ENCODE measurements around the gene HYAL3. TPM values are rescaled to one million over a fixed set of nuclear protein-coding genes. Genes with fewer than 3 reads are reported as not detected.
A peak's percentile ranks its signal among the peaks of the same experiment; 100 is the strongest.

The HYAL3 gene
- polyA plus RNA-seq, 3 donors = 3.4 to 5.8 (median 4.9) TPM

GRCh38 chr3:50266017-50266416, 33.2 kb downstream of the HYAL3 start:
- Histone ChIP-seq H3K4me2 (replicated peaks; ENCODE audit: extremely low read depth, low read length, poor library complexity, severe bottlenecking) (no peak overlapping the region), H3K9ac (ENCODE audit: insufficient read depth, low read length, poor library complexity, severe bottlenecking) (no peak overlapping the region), H3K27me3 (ENCODE audit: control insufficient read depth in 2 of 2, insufficient read depth in 2 of 2, low read length in 2 of 2) (peaks cover 0 to 22% of the 10 kb centered on the region in 2 donors), H3K36me3 (replicated peaks in 1 of 2; ENCODE audit: control insufficient read depth in 1 of 2, insufficient read depth in 2 of 2, low read length in 2 of 2) (no peaks in the 10 kb centered on the region), H2AFZ (ENCODE audit: insufficient read depth, low read depth, low read length, poor library complexity, severe bottlenecking) (no peak overlapping the region), H3K4me1 (ENCODE audit: control insufficient read depth in 1 of 2, insufficient read depth in 2 of 2, low read length in 2 of 2) (peaks cover 0 to under 1% of the 10 kb centered on the region in 2 donors), H4K20me1 (ENCODE audit: insufficient read depth, low read length) (peaks cover 22% of the 10 kb centered on the region), H3K27ac (ENCODE audit: low read depth in 1 of 2, low read length in 2 of 2) (no peak overlapping the region), H3K9me3 (replicated peaks in 1 of 2; ENCODE audit: control insufficient read depth in 1 of 2, insufficient read depth in 1 of 2, low read length in 2 of 2) (no peaks in the 10 kb centered on the region), H3K4me3 (replicated peaks in 1 of 3; ENCODE audit: low read depth in 2 of 3, low read length in 3 of 3) (no peak overlapping the region), H3K79me2 (ENCODE audit: insufficient read depth, low read length) (no peaks in the 10 kb centered on the region)
- intact Hi-C loops (cut with micrococcal nuclease) = no loop called here
- 93% methylated on average over 6 of the region's 6 CpGs for WGBS (ENCODE audit: insufficient coverage)
- no peak overlapping the region for H3K27ac Mint-ChIP-seq
- no peak for DNase-seq
- H3K36me3 Mint-ChIP-seq = peaks cover 2% of the 10 kb centered on the region in 2 donors
- peaks cover 31 to 40% (median 37%) of the 10 kb centered on the region in 3 donors for H3K27me3 Mint-ChIP-seq (ENCODE audit: low read depth in 3 of 3)
- H3K4me1 Mint-ChIP-seq = peaks cover 3% of the 10 kb centered on the region
- TF ChIP-seq CTCF (IDR thresholded peaks at IDR 0.05) = no peak
- peak overlapping the region in 1 of 2 donors; percentile 9 for H3K4me3 Mint-ChIP-seq
- H3K9me3 Mint-ChIP-seq = no peaks in the 10 kb centered on the region

- H3K36me3 ChIP-seq (replicated peaks in 1 of 2; ENCODE audit: control insufficient read depth in 1 of 2, insufficient read depth in 2 of 2, low read length in 2 of 2) = no peaks in the 10 kb centered on the region
- Mint-ChIP-seq H3K4me3 (no peak overlapping the region), H3K27ac (no peak overlapping the region), H3K36me3 (peaks cover 2% of the 10 kb centered on the region in 2 donors), H3K27me3 (ENCODE audit: low read depth in 3 of 3) (peaks cover 31 to 40% (median 36%) of the 10 kb centered on the region in 3 donors), H3K4me1 (peaks cover 3% of the 10 kb centered on the region), H3K9me3 (no peaks in the 10 kb centered on the region)
- no peak for TF ChIP-seq CTCF (IDR thresholded peaks at IDR 0.05)
- H3K9ac ChIP-seq (ENCODE audit: insufficient read depth, low read length, poor library complexity, severe bottlenecking) = no peak overlapping the region
- no peaks in the 10 kb centered on the region for H3K79me2 ChIP-seq (ENCODE audit: insufficient read depth, low read length)
- no peak overlapping the region for H3K27ac ChIP-seq (ENCODE audit: low read depth in 1 of 2, low read length in 2 of 2)
- H3K9me3 ChIP-seq (replicated peaks in 1 of 2; ENCODE audit: control insufficient read depth in 1 of 2, insufficient read depth in 1 of 2, low read length in 2 of 2) = no peaks in the 10 kb centered on the region
- peaks cover 26% of the 10 kb centered on the region for H4K20me1 ChIP-seq (ENCODE audit: insufficient read depth, low read length)
- H3K27me3 ChIP-seq (ENCODE audit: control insufficient read depth in 2 of 2, insufficient read depth in 2 of 2, low read length in 2 of 2) = peaks cover 0 to 22% of the 10 kb centered on the region in 2 donors
- no peak overlapping the region for H2AFZ ChIP-seq (ENCODE audit: insufficient read depth, low read depth, low read length, poor library complexity, severe bottlenecking)
- H3K4me1 ChIP-seq (ENCODE audit: control insufficient read depth in 1 of 2, insufficient read depth in 2 of 2, low read length in 2 of 2) = peaks cover 2 to 5% of the 10 kb centered on the region in 2 donors
- H3K4me2 ChIP-seq (replicated peaks; ENCODE audit: extremely low read depth, low read length, poor library complexity, severe bottlenecking) = no peak overlapping the region
- 83% methylated on average over 1 of the region's 1 CpG for WGBS (ENCODE audit: insufficient coverage)
- no peak for DNase-seq
- intact Hi-C loops (cut with micrococcal nuclease) = no loop called here
- no peak overlapping the region for H3K4me3 ChIP-seq (replicated peaks in 1 of 3; ENCODE audit: low read depth in 2 of 3, low read length in 3 of 3)
Observed at GRCh38 chr3:50265571-50265970, 33.6 kb downstream of the HYAL3 start.

Data from CD14-positive monocyte (primary cell).